Fibroblast of the conjunctiva (primary cell): ENCODE measurements around the gene OR4A47.
"Not testable (repeated sequence)": the region's sequence is repeated elsewhere in the genome, so short reads cannot be mapped to it uniquely, and the experiment has no call there.

Experiments used
- DNase-seq: peaks from one replicate; pipeline ENCODE4 v3.0.0-alpha.2; 2010; ENCODE audit warnings: low read depth

The OR4A47 gene

GRCh38 chr11:48488493-48488892 is at the start of gene OR4A47:
Gene OR4A47, plus strand, starts transcription at chr11:48488793. Its CDS starts 0 bp downstream, at chr11:48488793.
- not testable (repeated sequence) for DNase-seq

GRCh38 chr11:48455909-48456308 is 32.7 kb upstream of the OR4A47 start:
- DNase-seq: not testable (repeated sequence)

- not testable (repeated sequence) for DNase-seq
Observed at GRCh38 chr11:48473966-48474365, 14.6 kb upstream of the OR4A47 start.

GRCh38 chr11:48474703-48475102 is 13.9 kb upstream of the OR4A47 start:
- not testable (repeated sequence) for DNase-seq

- not testable (repeated sequence) for DNase-seq
Observed at GRCh38 chr11:48506169-48506568, 17.6 kb downstream of the OR4A47 start.

- no peak for DNase-seq
Observed at GRCh38 chr11:48538991-48539390, 50.4 kb downstream of the OR4A47 start.
